Hepatocyte (in vitro differentiated cells): Measurements from ENCODE around the gene NTPCR. TPM values are rescaled to one million over a fixed set of nuclear protein-coding genes. Genes with fewer than 3 reads are reported as not detected.
A peak's percentile ranks its signal among the peaks of the same experiment; 100 is the strongest.

Source experiments
- DNase-seq: peaks from one replicate; pipeline ENCODE4 v3.0.0-alpha.2; 2016; ENCODE audit warnings: low spot score
- H2AFZ ChIP-seq: fragments of 200-600 bp; sonication (generic); 2 replicates; pipeline ENCODE4 v1.6.0; 2016; ENCODE audit warnings: antibody characterized with exemption, mild to moderate bottlenecking
- H3K27ac ChIP-seq: fragments of 200-600 bp; sonication (generic); 2 replicates; pipeline ENCODE4 v1.5.1; 2016; ENCODE audit warnings: mild to moderate bottlenecking
- H3K27me3 ChIP-seq: fragments of 200-600 bp; sonication (generic); 2 replicates; pipeline ENCODE4 v1.6.1; 2016
- H3K36me3 ChIP-seq: fragments of 200-600 bp; sonication (generic); replicated peaks from 2 replicates; pipeline ENCODE4 v1.5.1; 2016; ENCODE audit warnings: low read depth; ENCODE audit not compliant: insufficient read depth
- H3K4me1 ChIP-seq: fragments of 200-600 bp; sonication (generic); 2 replicates; pipeline ENCODE4 v1.5.1; 2016; ENCODE audit warnings: mild to moderate bottlenecking, moderate library complexity; ENCODE audit not compliant: insufficient read depth
- H3K4me2 ChIP-seq: fragments of 200-600 bp; sonication (generic); 2 replicates; pipeline ENCODE4 v1.6.0; 2016
- H3K4me3 ChIP-seq: fragments of 200-600 bp; sonication (generic); 2 replicates; pipeline ENCODE4 v1.5.1; 2016; ENCODE audit warnings: mild to moderate bottlenecking
- H3K79me2 ChIP-seq: fragments of 200-600 bp; sonication (generic); 2 replicates; pipeline ENCODE4 v1.6.0; 2017; ENCODE audit warnings: mild to moderate bottlenecking
- H3K9me2 ChIP-seq: fragments of 200-600 bp; sonication (generic); replicated peaks from 2 replicates; pipeline ENCODE4 v1.6.0; 2017; ENCODE audit warnings: mild to moderate bottlenecking; ENCODE audit not compliant: insufficient read depth
- H3K9me3 ChIP-seq: fragments of 200-600 bp; sonication (generic); 2 replicates; pipeline ENCODE4 v1.5.1; 2016; ENCODE audit warnings: low read depth, mild to moderate bottlenecking
- H4K20me1 ChIP-seq: fragments of 200-600 bp; sonication (generic); 2 replicates; pipeline ENCODE4 v1.6.0; 2016; ENCODE audit warnings: mild to moderate bottlenecking; ENCODE audit not compliant: insufficient read depth, poor library complexity, severe bottlenecking
- CTCF ChIP-seq: fragments of 200-600 bp; sonication (generic); IDR thresholded peaks from 2 replicates; pipeline ENCODE4 v1.5.1; 2016; ENCODE audit warnings: antibody characterized with exemption, mild to moderate bottlenecking; ENCODE audit not compliant: poor library complexity
- EZH2 ChIP-seq: fragments of 200-600 bp; sonication (generic); IDR thresholded peaks from 2 replicates; pipeline ENCODE4 v1.6.1; 2016; ENCODE audit warnings: antibody characterized with exemption, mild to moderate bottlenecking, borderline replicate concordance
- EZH2phosphoT487 ChIP-seq: fragments of 200-600 bp; sonication (generic); IDR thresholded peaks from one replicate; pipeline ENCODE4 v1.6.1; 2018; ENCODE audit warnings: antibody characterized with exemption, mild to moderate bottlenecking, low read depth, moderate library complexity; ENCODE audit not compliant: unreplicated experiment, severe bottlenecking
- WGBS: methylation state at CpG from one replicate; pipeline ENCODE4 v1.1.6; 2016; ENCODE audit warnings: low lambda C conversion rate; ENCODE audit errors: missing lambda C conversion rate; 5-methylcytosine and 5-hydroxymethylcytosine counted together
- polyA plus RNA-seq: library from polyadenylated mRNA; unstranded; fragments of >200 nt; fragmentation: Nextera tagmentation; extraction: Ambion mirVana; gene quantifications from 2 replicates; pipeline ENCODE4 v1.2.1, GENCODE V29; 2016
- total RNA-seq: library from RNA; depleted of rRNA; stranded (reverse); fragments of >200 nt; gene quantifications from 2 replicates; pipeline ENCODE4 v1.2.3, GENCODE V29; 2014

The NTPCR gene
- total and polyA plus RNA-seq, 2 experiments from 2014 or later, result 32.1 to 52.9 TPM

- no peak overlapping the region for H3K27ac ChIP-seq
- H4K20me1 ChIP-seq, result no peaks in the 10 kb centered on the region
- H3K27me3 ChIP-seq, result no peaks in the 10 kb centered on the region
- 54% methylated on average over 8 of the region's 8 CpGs for WGBS
- H3K9me3 ChIP-seq, result no peaks in the 10 kb centered on the region
- no peaks in the 10 kb centered on the region for H3K79me2 ChIP-seq
- no peaks in the 10 kb centered on the region for H3K9me2 ChIP-seq
- H3K4me3 ChIP-seq, result no peak overlapping the region
- no peaks in the 10 kb centered on the region for H3K36me3 ChIP-seq
- H3K4me1 ChIP-seq, result no peaks in the 10 kb centered on the region
- no peak for TF ChIP-seq EZH2phosphoT487
- TF ChIP-seq EZH2, result no peak
- no peak for TF ChIP-seq CTCF
- no peak for DNase-seq
- H2AFZ ChIP-seq, result no peak overlapping the region
- no peak overlapping the region for H3K4me2 ChIP-seq
Observed at GRCh38 chr1:232942413-232943294, 7.8 kb upstream of the NTPCR start.

GRCh38 chr1:232943679-232944252 lies 6.6 kb upstream of the NTPCR start:
- no peak for DNase-seq

GRCh38 chr1:232944347-232944746 lies 6.1 kb upstream of the NTPCR start:
- Histone ChIP-seq H3K79me2 (peaks cover 2% of the 10 kb centered on the region), H2AFZ (no peak overlapping the region), H3K4me1 (no peaks in the 10 kb centered on the region), H3K27me3 (no peaks in the 10 kb centered on the region), H3K9me3 (no peaks in the 10 kb centered on the region), H3K36me3 (no peaks in the 10 kb centered on the region), H3K4me3 (no peak overlapping the region), H3K9me2 (no peaks in the 10 kb centered on the region), H4K20me1 (no peaks in the 10 kb centered on the region), H3K27ac (no peak overlapping the region), H3K4me2 (no peak overlapping the region)
- TF ChIP-seq EZH2phosphoT487 (no peak), EZH2 (no peak), CTCF (no peak)
- WGBS, result 87% methylated on average over 5 of the region's 5 CpGs
- no peak for DNase-seq

More at GRCh38 chr1:232943679-232944252, 6.6 kb upstream of the NTPCR start:
- Histone ChIP-seq H4K20me1 (no peaks in the 10 kb centered on the region), H3K4me1 (no peaks in the 10 kb centered on the region), H3K4me3 (no peak overlapping the region), H3K4me2 (no peak overlapping the region), H3K9me3 (no peaks in the 10 kb centered on the region), H2AFZ (no peak overlapping the region), H3K79me2 (no peaks in the 10 kb centered on the region), H3K27ac (no peak overlapping the region), H3K27me3 (no peaks in the 10 kb centered on the region), H3K9me2 (no peaks in the 10 kb centered on the region), H3K36me3 (no peaks in the 10 kb centered on the region)
- no peak for TF ChIP-seq EZH2phosphoT487
- WGBS, result 65% methylated on average over 9 of the region's 9 CpGs

- H3K9me2 ChIP-seq, result no peaks in the 10 kb centered on the region
- H3K36me3 ChIP-seq, result no peaks in the 10 kb centered on the region
- no peaks in the 10 kb centered on the region for H3K9me3 ChIP-seq
- TF ChIP-seq EZH2phosphoT487 (no peak), EZH2 (no peak), CTCF (no peak)
- no peaks in the 10 kb centered on the region for H3K27me3 ChIP-seq
- no peak for DNase-seq
- H3K4me3 ChIP-seq, result peak overlapping the region; percentile 45
- peak overlapping the region; percentile 83 for H2AFZ ChIP-seq
- peak overlapping the region; percentile 89 for H3K4me2 ChIP-seq
- H3K27ac ChIP-seq, result peak overlapping the region; percentile 84
- H4K20me1 ChIP-seq, result no peaks in the 10 kb centered on the region
- H3K4me1 ChIP-seq, result peaks cover 10% of the 10 kb centered on the region
- H3K79me2 ChIP-seq, result peaks cover 35% of the 10 kb centered on the region
- 90% methylated on average over 5 of the region's 5 CpGs for WGBS
Observed at GRCh38 chr1:232949636-232950196, 695 bp upstream of the NTPCR start.
